H9 (cell line): ENCODE measurements around the gene USP6NL. TPM values are rescaled to one million over a fixed set of nuclear protein-coding genes. Genes with fewer than 3 reads are reported as not detected.

Experiments
- DNase-seq: peaks from one replicate; pipeline ENCODE4 v3.0.0-alpha.2; 2017
- H2AFZ ChIP-seq: one replicate; pipeline ENCODE4 v1.6.1; 2013; ENCODE audit warnings: mild to moderate bottlenecking, low read length, control low read depth, moderate library complexity
- H2AK5ac ChIP-seq: 2 replicates; pipeline ENCODE4 v1.6.1; 2013; ENCODE audit warnings: low read length, control low read depth, mixed read lengths; ENCODE audit not compliant: insufficient read length
- H2BK120ac ChIP-seq: one replicate; pipeline ENCODE4 v1.6.1; 2013; ENCODE audit warnings: low read depth, mild to moderate bottlenecking, low read length, control low read depth, inconsistent platforms; ENCODE audit not compliant: poor library complexity, severe bottlenecking
- H2BK12ac ChIP-seq: 2 replicates; pipeline ENCODE4 v1.6.1; 2013; ENCODE audit warnings: low read length, control low read depth, mixed read lengths, low read depth; ENCODE audit not compliant: insufficient read length
- H2BK15ac ChIP-seq: 2 replicates; pipeline ENCODE4 v1.6.1; 2013; ENCODE audit warnings: low read depth, low read length, control low read depth
- H2BK20ac ChIP-seq: one replicate; pipeline ENCODE4 v1.6.1; 2013; ENCODE audit warnings: low read depth, mild to moderate bottlenecking, low read length, control low read depth, inconsistent platforms; ENCODE audit not compliant: poor library complexity, severe bottlenecking
- H2BK5ac ChIP-seq: 2 replicates; pipeline ENCODE4 v1.6.1; 2013; ENCODE audit warnings: low read length, control low read depth, mixed read lengths; ENCODE audit not compliant: insufficient read length
- H3K14ac ChIP-seq: 2 replicates; pipeline ENCODE4 v1.6.1; 2013; ENCODE audit warnings: low read length, control low read depth; ENCODE audit not compliant: insufficient read depth
- H3K18ac ChIP-seq: 2 replicates; pipeline ENCODE4 v1.6.1; 2013; ENCODE audit warnings: low read depth, mild to moderate bottlenecking, mixed read lengths, low read length, control low read depth; ENCODE audit not compliant: insufficient read length
- H3K23ac ChIP-seq: 2 replicates; pipeline ENCODE4 v1.6.1; 2013; ENCODE audit warnings: low read length, control low read depth, mixed read lengths, low read depth; ENCODE audit not compliant: insufficient read length
- H3K23me2 ChIP-seq: 2 replicates; pipeline ENCODE4 v1.6.1; 2013; ENCODE audit warnings: low read depth, mild to moderate bottlenecking, mixed read lengths, low read length, control low read depth; ENCODE audit not compliant: insufficient read length, poor library complexity, severe bottlenecking
- H3K27ac ChIP-seq: 2 replicates; pipeline ENCODE4 v1.5.1; 2013; ENCODE audit warnings: low read length, control low read depth, mixed read lengths, low read depth; ENCODE audit not compliant: insufficient read length
- H3K27me3 ChIP-seq: 2 replicates; pipeline ENCODE4 v1.6.1; 2013; ENCODE audit warnings: low read length, control low read depth, inconsistent platforms; ENCODE audit not compliant: insufficient read depth
- H3K4ac ChIP-seq: 2 replicates; pipeline ENCODE4 v1.6.1; 2013; ENCODE audit warnings: low read depth, mild to moderate bottlenecking, control low read depth, inconsistent platforms, low read length, moderate library complexity
- H3K4me1 ChIP-seq: 2 replicates; pipeline ENCODE4 v1.6.1; 2013; ENCODE audit warnings: low read length, control low read depth, inconsistent platforms; ENCODE audit not compliant: insufficient read depth
- H3K4me2 ChIP-seq: 2 replicates; pipeline ENCODE4 v1.6.1; 2013; ENCODE audit warnings: low read length, control low read depth, mixed read lengths; ENCODE audit not compliant: insufficient read length, insufficient read depth
- H3K56ac ChIP-seq: 2 replicates; pipeline ENCODE4 v1.6.1; 2013; ENCODE audit warnings: low read depth, mild to moderate bottlenecking, mixed read lengths, low read length, control low read depth; ENCODE audit not compliant: insufficient read length
- H3K79me1 ChIP-seq: 2 replicates; pipeline ENCODE4 v1.6.1; 2013; ENCODE audit warnings: low read depth, mild to moderate bottlenecking, moderate library complexity, low read length, control low read depth, inconsistent platforms; ENCODE audit not compliant: insufficient read depth, poor library complexity, severe bottlenecking
- H3K79me2 ChIP-seq: 2 replicates; pipeline ENCODE4 v1.6.1; 2013; ENCODE audit warnings: low read length, control low read depth, inconsistent platforms; ENCODE audit not compliant: insufficient read depth
- H3K9ac ChIP-seq: 2 replicates; pipeline ENCODE4 v1.6.1; 2013; ENCODE audit warnings: low read length, control low read depth, mixed read lengths; ENCODE audit not compliant: insufficient read length; ENCODE audit errors: extremely low read depth
- H3K9me3 ChIP-seq: one replicate; pipeline ENCODE4 v1.6.1; 2013; ENCODE audit warnings: low read depth, low read length, inconsistent platforms; ENCODE audit not compliant: control insufficient read depth
- H3T11ph ChIP-seq: one replicate; pipeline ENCODE4 v1.6.1; 2013; ENCODE audit warnings: mild to moderate bottlenecking, low read length, control low read depth, inconsistent platforms
- H4K20me1 ChIP-seq: one replicate; pipeline ENCODE4 v1.6.1; 2013; ENCODE audit not compliant: control insufficient read depth, insufficient read length, insufficient read depth
- H4K5ac ChIP-seq: 2 replicates; pipeline ENCODE4 v1.6.1; 2013; ENCODE audit warnings: low read depth, mild to moderate bottlenecking, mixed read lengths, low read length, control low read depth; ENCODE audit not compliant: insufficient read length
- H4K8ac ChIP-seq: replicated peaks from 2 replicates; pipeline ENCODE4 v1.6.1; 2013; ENCODE audit warnings: low read length, control low read depth, mixed read lengths, low read depth; ENCODE audit not compliant: insufficient read length
- H4K91ac ChIP-seq: 2 replicates; pipeline ENCODE4 v1.6.1; 2013; ENCODE audit warnings: low read depth, mild to moderate bottlenecking, moderate library complexity, mixed read lengths, low read length, control low read depth; ENCODE audit not compliant: insufficient read length
- H3K27ac Mint-ChIP-seq, 3 experiments: 2 replicates in 2 of 3; 3 replicates in 1 of 3; pipeline ENCODE4 v1.8.0; 2020 to 2021; ENCODE audit warnings: mixed read lengths in 3 of 3, mild to moderate bottlenecking in 1 of 3, moderate library complexity in 1 of 3
- H3K27me3 Mint-ChIP-seq: 2 replicates; pipeline ENCODE4 v1.8.0; 2021; ENCODE audit warnings: low read depth, mild to moderate bottlenecking, moderate library complexity, mixed read lengths
- H3K36me3 Mint-ChIP-seq, 3 experiments: 2 replicates in 2 of 3; 3 replicates in 1 of 3; pipeline ENCODE4 v1.8.0; 2020 to 2021; ENCODE audit warnings: low read depth in 3 of 3, mixed read lengths in 3 of 3; ENCODE audit not compliant: insufficient read depth in 1 of 3
- H3K4me1 Mint-ChIP-seq, 2 experiments: 2 replicates each; pipeline ENCODE4 v1.8.0; 2020; ENCODE audit warnings: mixed read lengths in 2 of 2
- H3K4me3 Mint-ChIP-seq, 2 experiments: 2 replicates in 1 of 2; 3 replicates in 1 of 2; pipeline ENCODE4 v1.8.0; 2020 to 2021; ENCODE audit warnings: mild to moderate bottlenecking in 2 of 2, mixed read lengths in 2 of 2, moderate library complexity in 1 of 2
- H3K9me3 Mint-ChIP-seq, 2 experiments: 2 replicates in 1 of 2; 3 replicates in 1 of 2; pipeline ENCODE4 v1.8.0; 2020; ENCODE audit warnings: mild to moderate bottlenecking in 2 of 2, mixed read lengths in 2 of 2, moderate library complexity in 1 of 2
- WGBS: extraction: QIAGEN DNeasy Blood & Tissue Kit; methylation state at CpG from one replicate; pipeline ENCODE4 v1.1.7; 2013; ENCODE audit warnings: missing lambda C conversion rate, low lambda C conversion rate, mixed read lengths; ENCODE audit not compliant: insufficient read length; ENCODE audit errors: extremely low coverage; 5-methylcytosine and 5-hydroxymethylcytosine counted together
- total RNA-seq: library from RNA; stranded (reverse); gene quantifications from 2 replicates; pipeline ENCODE4 v1.2.1, GENCODE V29; 2021
- TF ChIP-seq, protein P1 (sequence below): fragments of 200-600 bp; sonication (generic); conservative IDR thresholded peaks from 3 replicates; pipeline ENCODE4 v1.8.0; 2021; ENCODE audit warnings: antibody characterized with exemption, mild to moderate bottlenecking

The USP6NL gene
- total RNA-seq, 1 experiment from 2014 or later = 28.3 TPM

DNA sequence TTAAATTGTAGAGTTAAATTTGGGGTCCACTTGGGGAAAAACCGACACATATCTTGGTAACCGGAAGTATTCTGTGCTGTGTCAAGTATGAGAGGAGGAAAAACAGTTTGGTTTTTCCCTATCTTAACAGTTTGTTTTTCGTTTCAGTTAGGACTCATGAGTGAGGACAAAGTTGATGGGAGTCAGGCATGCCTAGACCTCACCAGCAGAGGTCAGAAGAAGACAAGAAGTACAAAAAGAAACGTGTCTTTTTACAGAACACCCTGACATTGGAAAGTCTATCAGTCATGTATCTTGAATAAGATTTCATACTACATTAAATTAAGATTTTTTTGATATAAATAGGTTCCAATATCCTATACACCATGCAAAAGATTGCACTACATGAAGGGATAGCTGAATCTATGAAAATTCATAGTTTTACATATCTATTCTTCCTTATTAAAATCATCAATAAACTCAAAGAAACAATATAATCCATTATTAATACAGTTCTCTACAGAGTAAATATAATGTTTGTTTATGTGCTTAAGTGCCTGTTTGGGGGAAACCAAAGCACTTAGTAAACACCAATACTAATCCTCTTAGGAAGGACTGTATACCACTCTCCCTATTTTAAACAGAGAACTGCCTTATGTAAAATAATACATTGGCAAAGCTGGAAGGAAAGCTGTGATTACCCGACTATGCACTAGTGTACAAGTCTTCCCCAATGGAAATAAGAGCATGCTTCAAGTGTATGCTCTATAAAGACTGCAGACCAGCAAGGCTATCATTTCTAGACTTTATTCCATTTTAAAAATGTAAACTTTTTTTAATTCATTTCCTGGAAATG lies 95.6 kb downstream of the USP6NL start:
- Histone ChIP-seq H4K20me1 (no peaks in the 10 kb centered on the region), H2BK5ac (no peak overlapping the region), H3K9me3 (no peaks in the 10 kb centered on the region), H3T11ph (no peak overlapping the region), H3K23me2 (no peaks in the 10 kb centered on the region), H2BK15ac (no peak overlapping the region), H3K27ac (no peak overlapping the region), H2BK12ac (no peak overlapping the region), H3K9ac (no peak overlapping the region), H4K91ac (no peak overlapping the region), H3K4me2 (no peak overlapping the region), H4K5ac (no peak overlapping the region), H4K8ac (no peak overlapping the region), H3K27me3 (no peaks in the 10 kb centered on the region), H3K4ac (no peak overlapping the region), H2BK20ac (no peak overlapping the region), H2AK5ac (no peak overlapping the region), H3K56ac (no peak overlapping the region), H2BK120ac (no peak overlapping the region), H3K79me1 (peaks cover 2% of the 10 kb centered on the region), H2AFZ (no peak overlapping the region), H3K14ac (no peak overlapping the region), H3K18ac (no peak overlapping the region), H3K79me2 (no peaks in the 10 kb centered on the region), H3K23ac (no peak overlapping the region), H3K4me1 (no peaks in the 10 kb centered on the region)
- DNase-seq = no peak
- H3K27me3 Mint-ChIP-seq = no peaks in the 10 kb centered on the region
- no CpG with 5 or more reads among the region's 5 CpGs for WGBS
- no peak overlapping the region for H3K4me3 Mint-ChIP-seq
- no peaks in the 10 kb centered on the region for H3K9me3 Mint-ChIP-seq
- H3K27ac Mint-ChIP-seq = no peak overlapping the region
- peaks cover 0 to under 1% of the 10 kb centered on the region in 2 experiments; a peak in 1 of 4 replicates for H3K4me1 Mint-ChIP-seq
- TF ChIP-seq, protein P1, sequence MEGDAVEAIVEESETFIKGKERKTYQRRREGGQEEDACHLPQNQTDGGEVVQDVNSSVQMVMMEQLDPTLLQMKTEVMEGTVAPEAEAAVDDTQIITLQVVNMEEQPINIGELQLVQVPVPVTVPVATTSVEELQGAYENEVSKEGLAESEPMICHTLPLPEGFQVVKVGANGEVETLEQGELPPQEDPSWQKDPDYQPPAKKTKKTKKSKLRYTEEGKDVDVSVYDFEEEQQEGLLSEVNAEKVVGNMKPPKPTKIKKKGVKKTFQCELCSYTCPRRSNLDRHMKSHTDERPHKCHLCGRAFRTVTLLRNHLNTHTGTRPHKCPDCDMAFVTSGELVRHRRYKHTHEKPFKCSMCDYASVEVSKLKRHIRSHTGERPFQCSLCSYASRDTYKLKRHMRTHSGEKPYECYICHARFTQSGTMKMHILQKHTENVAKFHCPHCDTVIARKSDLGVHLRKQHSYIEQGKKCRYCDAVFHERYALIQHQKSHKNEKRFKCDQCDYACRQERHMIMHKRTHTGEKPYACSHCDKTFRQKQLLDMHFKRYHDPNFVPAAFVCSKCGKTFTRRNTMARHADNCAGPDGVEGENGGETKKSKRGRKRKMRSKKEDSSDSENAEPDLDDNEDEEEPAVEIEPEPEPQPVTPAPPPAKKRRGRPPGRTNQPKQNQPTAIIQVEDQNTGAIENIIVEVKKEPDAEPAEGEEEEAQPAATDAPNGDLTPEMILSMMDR = peak; percentile 85
- H3K36me3 Mint-ChIP-seq = peaks cover 0 to 4% (median 0%) of the 10 kb centered on the region in 3 experiments; a peak in 2 of 7 replicates
